HG03558 (cell line): Measurements from ENCODE around the gene ZHX3.

Source experiments
- ATAC-seq: cut with Tn5 transposase; IDR thresholded peaks from one replicate; pipeline ENCODE4 v1.9.1; 2021; ENCODE audit warnings: moderate number of reproducible peaks; ENCODE audit not compliant: unreplicated experiment; ENCODE audit errors: extremely low read depth

The ZHX3 gene

DNA sequence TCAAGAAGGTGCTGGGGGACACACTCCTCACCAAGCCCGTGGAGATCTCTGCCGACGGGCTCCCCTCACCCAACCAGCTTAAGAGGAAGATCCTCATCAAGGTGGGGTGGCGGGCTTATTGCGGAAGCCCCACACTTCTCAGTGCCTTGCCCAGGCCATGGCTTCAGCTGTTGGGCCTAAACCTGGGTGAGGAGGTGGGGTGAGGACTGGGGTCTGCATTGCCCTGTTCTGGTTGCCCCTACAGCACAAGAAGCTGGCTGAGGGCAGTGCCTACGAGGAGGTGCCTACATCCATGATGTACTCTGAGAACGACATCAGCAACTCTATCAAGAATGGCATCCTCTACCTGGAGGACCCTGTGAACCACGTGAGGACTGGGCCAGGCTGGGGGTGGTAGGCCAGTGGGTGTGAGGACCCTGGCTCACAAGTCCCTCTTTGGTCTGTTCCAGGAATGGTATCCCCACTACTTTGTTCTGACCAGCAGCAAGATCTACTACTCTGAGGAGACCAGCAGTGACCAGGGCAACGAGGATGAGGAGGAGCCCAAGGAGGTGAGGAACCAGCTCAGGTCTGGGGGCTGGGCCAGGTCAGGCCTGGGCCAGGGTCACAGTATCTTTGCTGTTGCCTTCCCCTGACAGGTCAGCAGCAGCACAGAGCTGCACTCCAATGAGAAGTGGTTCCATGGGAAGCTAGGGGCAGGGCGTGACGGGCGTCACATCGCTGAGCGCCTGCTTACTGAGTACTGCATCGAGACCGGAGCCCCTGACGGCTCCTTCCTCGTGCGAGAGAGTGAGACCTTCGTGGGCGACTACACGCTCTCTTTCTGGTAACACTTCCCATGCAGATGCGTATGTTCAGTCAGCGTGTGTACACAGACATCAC lies 152.3 kb downstream of the ZHX3 start:
- no peak for ATAC-seq

DNA sequence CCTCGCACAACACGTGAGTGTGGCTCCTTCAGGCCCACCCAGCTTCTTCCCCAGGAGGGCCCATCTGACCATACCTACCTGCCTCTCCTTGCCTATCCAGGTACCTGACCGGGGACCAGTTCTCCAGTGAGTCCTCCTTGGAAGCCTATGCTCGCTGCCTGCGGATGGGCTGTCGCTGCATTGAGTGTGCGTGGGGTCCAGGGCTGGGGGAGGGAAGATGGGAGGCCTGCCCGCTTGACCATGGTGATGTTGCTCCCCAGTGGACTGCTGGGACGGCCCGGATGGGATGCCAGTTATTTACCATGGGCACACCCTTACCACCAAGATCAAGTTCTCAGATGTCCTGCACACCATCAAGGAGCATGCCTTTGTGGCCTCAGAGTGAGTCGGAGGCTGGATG lies 153.7 kb downstream of the ZHX3 start:
- ATAC-seq, result no peak

GRCh38 chr20:41162396-41162795 lies 155.1 kb downstream of the ZHX3 start:
- no peak for ATAC-seq

DNA sequence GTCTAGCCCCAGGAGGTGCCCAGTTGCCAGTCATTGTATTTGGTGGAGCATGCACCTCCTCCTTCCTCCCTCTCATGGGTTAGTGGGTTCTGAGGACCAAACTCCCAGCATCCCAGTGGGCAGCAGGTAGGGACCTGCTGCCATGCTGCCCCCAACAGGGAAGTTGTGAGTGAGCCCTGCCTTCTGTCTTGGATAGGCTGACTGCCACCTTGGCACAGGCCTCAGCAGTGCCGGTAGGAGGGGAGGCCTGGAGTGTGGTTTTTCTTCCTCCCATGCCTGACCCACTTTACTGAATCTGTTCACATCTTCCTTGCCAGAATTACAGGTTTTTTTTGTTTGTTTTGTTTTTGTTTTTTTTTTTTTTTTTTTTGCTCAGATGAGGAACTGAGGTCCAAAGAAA lies 155.6 kb downstream of the ZHX3 start:
- ATAC-seq, result no peak

DNA sequence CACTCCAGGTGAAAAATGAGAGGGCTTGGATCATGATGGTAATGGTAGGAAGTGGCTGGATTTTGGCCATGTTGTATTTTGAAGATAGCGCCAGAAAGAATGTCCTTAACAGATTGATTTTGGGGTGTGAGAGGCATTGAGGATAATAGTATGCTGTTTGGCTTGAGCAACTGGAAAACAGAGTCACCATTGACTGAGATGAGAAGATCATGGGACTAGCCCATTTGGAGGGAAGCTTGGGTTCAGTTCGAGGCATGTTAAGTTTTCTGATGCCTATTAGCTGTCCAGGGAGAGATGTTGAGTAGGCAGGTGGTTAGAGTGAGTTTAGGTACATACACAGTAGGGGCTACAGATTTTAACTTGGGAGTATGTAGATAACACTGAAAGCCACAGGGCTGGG lies 156.8 kb downstream of the ZHX3 start:
- no peak for ATAC-seq

DNA sequence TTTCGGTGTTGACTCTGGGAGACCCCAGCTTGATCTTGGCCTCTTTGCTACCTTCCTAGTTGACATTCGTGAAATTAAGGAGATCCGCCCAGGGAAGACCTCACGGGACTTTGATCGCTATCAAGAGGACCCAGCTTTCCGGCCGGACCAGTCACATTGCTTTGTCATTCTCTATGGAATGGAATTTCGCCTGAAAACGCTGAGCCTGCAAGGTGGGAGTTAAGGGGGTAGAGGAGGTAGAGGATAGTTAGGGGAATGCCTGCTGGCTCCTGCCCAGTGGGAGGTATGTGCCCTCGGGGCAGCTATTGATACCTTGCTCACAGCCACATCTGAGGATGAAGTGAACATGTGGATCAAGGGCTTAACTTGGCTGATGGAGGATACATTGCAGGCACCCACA lies 158.0 kb downstream of the ZHX3 start:
- ATAC-seq, result no peak

DNA sequence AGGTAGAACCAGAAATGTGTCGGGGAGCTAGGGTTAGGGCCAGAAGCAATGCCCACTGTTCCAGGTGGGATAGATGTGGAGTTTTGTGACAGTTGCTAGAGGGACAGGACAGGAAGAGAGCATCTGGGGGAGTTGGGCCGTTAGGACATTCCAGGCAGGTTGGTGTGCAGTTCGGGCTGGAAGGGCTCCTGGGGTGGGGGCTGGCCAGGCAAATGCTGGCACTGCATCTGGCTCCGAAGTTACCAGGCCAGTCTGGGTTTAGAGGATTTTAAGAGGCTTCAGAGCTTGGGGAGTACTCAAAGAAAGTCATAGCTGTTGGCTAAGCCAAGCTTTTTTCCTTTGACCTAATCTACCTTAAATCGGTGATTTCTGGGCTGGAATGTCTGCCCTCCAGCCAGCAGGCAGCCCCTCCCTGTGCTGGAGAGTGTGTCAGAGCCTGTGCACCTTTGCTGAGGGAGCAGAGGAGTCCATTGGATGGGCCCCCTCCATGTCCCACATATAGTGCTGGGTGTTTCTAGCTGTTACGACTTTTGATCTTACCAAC lies 159.4 kb downstream of the ZHX3 start:
- ATAC-seq, result no peak

- no peak for ATAC-seq
Measured at GRCh38 chr20:41155261-41155660, 162.3 kb downstream of the ZHX3 start.

DNA sequence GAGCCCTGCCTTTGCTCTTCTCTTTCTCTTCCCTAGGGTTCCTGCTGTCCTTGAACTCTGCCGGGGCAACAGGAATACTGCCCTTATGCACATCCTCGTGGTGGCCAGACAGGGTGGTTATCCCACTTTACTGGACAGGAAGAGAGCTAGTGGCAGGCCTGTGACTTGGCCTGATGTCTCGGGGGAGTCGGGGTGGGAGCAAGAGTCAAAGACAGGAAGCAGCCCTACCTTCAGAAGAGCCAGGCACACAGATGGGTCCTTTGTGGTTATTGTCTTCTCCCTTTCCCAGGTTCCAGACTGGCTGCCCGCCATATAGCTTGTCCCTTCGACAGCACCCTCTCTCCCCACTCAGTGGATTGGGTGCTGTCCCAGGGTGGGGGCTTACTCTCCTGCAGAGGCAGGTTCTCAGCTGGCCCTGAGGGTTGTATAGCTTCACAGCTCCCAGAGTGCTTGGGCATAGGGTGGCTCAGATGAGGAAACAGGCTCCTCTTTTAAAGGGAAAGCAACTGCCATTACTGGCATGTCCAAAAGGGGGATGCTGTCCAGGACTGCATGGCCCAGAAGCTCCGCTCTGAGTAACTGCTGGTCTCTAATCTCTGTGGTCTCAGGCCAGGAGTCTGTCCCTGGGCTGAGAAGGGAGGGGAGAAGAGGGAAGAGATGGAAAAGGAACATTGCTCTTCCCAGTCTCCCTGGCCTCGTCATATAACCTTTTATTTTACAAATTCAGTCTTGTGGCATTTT lies 162.9 kb downstream of the ZHX3 start:
- no peak for ATAC-seq

DNA sequence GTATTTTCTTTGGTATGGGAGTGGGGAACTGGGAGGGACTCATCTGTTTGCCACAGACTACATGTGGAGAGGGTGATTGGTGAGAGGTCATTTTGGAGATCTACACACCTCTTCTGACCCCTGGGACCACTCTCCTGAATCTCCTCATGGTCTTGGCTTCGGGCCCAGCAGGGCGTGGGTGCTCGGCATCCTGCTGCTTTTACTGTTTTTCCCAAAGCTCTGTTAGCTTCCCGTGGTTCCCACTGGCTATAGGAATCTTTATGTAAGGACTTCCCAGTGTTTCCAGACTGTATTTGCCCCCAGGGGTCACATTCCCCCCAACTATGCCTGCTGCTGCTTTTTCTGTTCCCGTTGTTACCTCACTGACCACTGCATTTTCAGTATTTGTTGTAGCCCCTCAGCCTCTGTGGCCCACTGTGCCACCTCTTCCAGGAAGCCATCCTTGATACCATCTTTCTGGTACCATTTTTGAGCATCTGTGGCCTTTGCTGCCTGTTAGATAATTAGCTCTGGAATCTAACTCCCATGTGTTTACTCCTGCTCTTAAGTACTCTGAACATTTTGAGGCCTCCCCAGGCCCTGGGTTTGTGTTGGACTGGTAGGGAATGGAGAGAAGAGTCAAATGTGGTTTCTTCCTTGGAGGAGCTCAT lies 165.3 kb downstream of the ZHX3 start:
- ATAC-seq, result no peak

DNA sequence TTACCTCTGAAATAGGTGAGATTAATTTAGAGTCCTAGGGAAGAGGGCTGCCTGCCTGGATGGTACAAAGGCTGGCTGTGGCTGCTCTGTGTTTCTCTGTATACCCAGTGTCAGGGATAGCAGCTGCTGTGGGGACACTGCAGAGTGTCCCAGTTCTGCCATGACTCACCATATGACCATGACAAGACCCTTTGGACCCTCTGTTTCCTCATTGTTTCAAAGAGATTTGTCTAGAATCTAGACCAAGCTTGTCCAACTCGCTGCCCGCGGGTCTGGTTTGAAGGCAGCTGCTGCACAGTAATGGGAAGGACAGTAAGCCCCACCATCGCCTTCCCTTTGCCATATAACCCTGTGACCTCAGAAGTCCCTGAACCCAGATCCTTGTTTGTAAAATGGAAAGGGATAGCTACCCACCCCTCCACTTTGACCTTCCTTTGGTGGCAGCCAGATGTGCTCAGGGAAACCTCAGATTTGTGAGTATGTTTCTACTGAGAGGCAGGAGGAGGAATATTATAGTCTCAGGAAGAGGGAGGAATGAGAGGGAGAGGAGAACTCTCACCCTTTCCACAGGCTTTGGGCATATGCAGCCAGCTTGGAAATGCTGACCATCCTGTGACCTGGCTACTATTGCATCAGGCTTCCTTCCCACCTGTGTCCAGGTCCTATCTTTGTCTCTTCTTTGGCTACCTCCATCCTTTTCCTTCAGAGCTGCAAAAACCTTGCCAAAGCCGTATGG lies 166.2 kb downstream of the ZHX3 start:
- ATAC-seq, result no peak

GRCh38 chr20:41150664-41151063 lies 166.9 kb downstream of the ZHX3 start:
- no peak for ATAC-seq

DNA sequence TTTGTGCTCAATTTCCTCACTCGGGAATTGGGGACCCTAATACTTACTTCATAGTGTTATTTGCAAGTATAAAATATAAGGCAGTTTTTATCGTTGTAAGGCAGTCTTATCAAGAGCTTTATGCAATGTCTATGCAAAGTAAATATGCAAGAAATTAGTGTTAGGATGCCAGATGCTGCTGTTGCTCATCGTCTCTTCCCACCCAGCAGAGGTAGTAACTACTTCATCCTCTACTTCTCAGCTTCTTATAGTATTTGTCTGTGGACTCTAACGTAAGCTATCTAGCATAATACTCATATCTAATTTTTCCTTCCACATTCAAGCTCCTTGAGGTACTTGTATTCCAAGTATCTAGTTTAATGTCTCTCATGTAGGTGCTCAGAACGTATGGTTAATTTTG lies 168.6 kb downstream of the ZHX3 start:
- ATAC-seq, result no peak

- ATAC-seq, result no peak
Measured at GRCh38 chr20:41147767-41148191, 169.8 kb downstream of the ZHX3 start.

DNA sequence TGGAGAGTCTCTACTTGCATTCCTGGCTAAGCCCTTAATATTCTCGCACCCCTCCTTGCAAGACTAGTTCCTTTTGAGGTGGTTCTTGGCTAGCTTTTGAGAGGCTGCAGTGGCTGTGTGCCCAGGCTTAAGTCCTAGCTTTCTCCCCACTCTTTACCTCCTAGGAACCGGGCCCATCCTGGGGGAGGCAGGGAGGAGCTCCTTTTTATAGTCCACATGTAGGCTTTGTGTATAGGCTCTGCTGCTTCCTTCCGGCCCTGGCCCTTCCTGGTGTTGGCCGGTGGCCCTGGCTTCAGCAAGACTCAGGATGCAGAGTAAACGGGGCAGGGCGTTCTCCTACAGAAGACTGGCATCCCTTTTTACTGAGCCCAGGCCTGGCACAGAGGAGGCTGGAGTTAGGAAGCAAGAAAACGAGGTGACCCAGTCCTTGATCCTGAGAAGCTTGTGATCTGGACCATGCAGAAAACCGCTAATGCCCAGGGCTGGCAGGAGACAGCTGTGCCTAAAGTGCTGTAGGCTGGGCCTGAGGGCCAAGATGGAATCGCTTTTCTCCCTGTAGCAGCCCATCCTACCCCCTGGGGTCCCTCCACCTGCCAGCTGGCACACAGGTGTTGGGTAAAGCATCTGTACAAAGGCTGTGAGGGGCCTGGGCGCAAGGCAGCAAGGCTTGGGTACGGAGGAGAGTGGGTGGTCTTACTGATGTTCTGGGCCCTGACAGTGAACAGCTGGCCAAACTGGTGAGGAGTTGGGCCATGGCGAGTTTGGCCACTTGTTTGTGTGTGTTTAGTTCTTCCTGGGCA lies 171.5 kb downstream of the ZHX3 start:
- ATAC-seq, result no peak

DNA sequence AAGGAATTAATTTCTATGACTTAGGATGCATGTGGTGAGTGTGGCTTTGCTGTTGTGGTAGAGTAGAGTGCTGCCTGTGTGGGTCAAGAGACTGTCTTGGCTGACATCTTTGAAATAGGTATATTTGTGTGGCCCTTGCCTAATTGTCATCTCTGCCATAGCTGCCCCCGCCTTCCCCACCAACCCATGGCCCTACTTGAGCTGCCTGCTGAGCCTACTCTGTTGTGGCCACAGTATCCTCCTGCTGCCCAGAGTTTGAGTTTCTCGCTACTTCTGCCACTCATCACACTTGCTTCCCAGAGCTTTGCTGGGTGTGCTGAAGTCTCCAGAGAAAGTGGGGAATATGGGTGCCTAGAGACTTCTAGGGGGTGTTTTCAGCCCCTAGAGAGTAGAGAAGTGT lies 172.2 kb downstream of the ZHX3 start:
- ATAC-seq, result no peak

DNA sequence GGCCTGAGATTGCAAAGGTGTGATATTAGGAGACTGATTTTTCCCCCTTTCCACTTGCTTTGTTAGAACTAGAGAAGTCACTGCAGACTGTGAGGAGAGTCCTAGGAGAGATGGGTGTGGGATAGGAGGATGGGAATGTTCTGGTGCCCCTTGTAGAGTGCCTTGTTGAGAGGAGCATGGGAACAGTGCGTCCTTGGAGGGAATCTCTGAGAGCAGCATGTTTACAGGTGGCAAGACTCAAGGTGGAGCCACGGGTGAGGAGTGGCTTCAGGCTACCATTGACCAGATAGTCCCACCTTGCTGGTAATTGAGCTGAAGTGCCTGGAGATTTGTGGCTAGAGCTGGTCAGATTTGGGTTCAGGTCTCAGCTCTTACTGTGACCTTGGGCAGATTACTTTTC lies 174.2 kb downstream of the ZHX3 start:
- no peak for ATAC-seq

GRCh38 chr20:41142919-41143318 lies 174.6 kb downstream of the ZHX3 start:
- ATAC-seq, result no peak

DNA sequence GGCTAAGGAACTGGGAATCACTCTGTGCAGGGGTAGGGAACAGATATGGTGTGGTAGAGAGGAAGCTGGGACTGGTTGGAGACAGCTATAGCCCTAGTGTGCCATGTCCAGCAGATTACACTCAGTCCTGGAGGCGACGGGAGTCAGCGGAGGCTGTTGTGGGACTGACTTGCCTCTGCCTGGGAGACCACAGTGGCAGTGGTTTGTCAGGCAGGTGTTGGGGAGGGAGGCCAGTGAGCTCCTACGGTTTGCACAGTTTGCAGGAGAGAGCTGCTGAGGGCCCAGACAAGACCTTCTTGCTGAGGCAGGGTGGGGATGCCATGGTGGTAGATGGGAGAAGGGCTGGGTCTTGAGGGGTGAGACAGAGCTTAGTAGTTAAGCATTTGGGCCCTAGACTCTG lies 175.3 kb downstream of the ZHX3 start:
- ATAC-seq, result no peak
